Keratinocyte (primary cell): ENCODE data around the gene ASPN. TPM values are rescaled to one million over a fixed set of nuclear protein-coding genes. Genes with fewer than 3 reads are reported as not detected.

Experiments
- DNase-seq: peaks from one replicate; pipeline ENCODE4 v3.0.0-alpha.2; 2011; ENCODE audit warnings: low read depth, missing footprints, low spot score
- FAIRE-seq: peaks from 2 replicates; lab custom pipeline; 2011; peaks lifted over from hg19 to GRCh38; lab: Jason Lieb, UNC
- H2AFZ ChIP-seq: 2 replicates; pipeline ENCODE4 v1.6.0; 2012; ENCODE audit warnings: low read length, control low read depth, inconsistent platforms; ENCODE audit not compliant: control insufficient read depth
- H3K27ac ChIP-seq: 2 replicates; pipeline ENCODE4 v1.5.1; 2011; ENCODE audit warnings: low read length; ENCODE audit not compliant: control insufficient read depth, insufficient read depth
- H3K27me3 ChIP-seq: 3 replicates; pipeline ENCODE4 v1.6.0; 2011; ENCODE audit warnings: low read length; ENCODE audit not compliant: control insufficient read depth, insufficient read depth; ENCODE audit errors: extremely low read depth
- H3K36me3 ChIP-seq, 2 experiments: 2 replicates in 1 of 2; 3 replicates in 1 of 2; pipeline ENCODE4 v1.5.1; 2011; ENCODE audit warnings: low read length in 2 of 2, mild to moderate bottlenecking in 1 of 2; ENCODE audit not compliant: control insufficient read depth in 2 of 2, insufficient read depth in 2 of 2; ENCODE audit errors: extremely low read depth in 1 of 2
- H3K4me1 ChIP-seq: 3 replicates; pipeline ENCODE4 v1.5.1; 2011; ENCODE audit warnings: low read length; ENCODE audit not compliant: control insufficient read depth, insufficient read depth; ENCODE audit errors: extremely low read depth
- H3K4me2 ChIP-seq: 3 replicates; pipeline ENCODE4 v1.6.0; 2011; ENCODE audit warnings: low read depth, low read length; ENCODE audit not compliant: control insufficient read depth, insufficient read depth; ENCODE audit errors: extremely low read depth
- H3K4me3 ChIP-seq, 3 experiments: fragments of 200-600 bp in 1 of 3; sonication (generic) in 1 of 3; 2 replicates in 2 of 3; 3 replicates in 1 of 3; pipeline ENCODE4 v1.5.1; 2011 to 2016; ENCODE audit warnings: low read length in 3 of 3, mild to moderate bottlenecking in 3 of 3, control low read depth in 2 of 3, inconsistent platforms in 1 of 3, low read depth in 1 of 3, mixed read lengths in 1 of 3, mixed run types in 1 of 3, moderate library complexity in 1 of 3; ENCODE audit not compliant: control insufficient read depth in 2 of 3, insufficient read depth in 2 of 3; ENCODE audit errors: extremely low read depth in 1 of 3
- H3K79me2 ChIP-seq: 2 replicates; pipeline ENCODE4 v1.6.0; 2012; ENCODE audit warnings: low read length; ENCODE audit not compliant: control insufficient read depth, insufficient read depth
- H3K9ac ChIP-seq: 3 replicates; pipeline ENCODE4 v1.6.0; 2011; ENCODE audit warnings: low read length; ENCODE audit not compliant: control insufficient read depth, insufficient read depth; ENCODE audit errors: extremely low read depth
- H3K9me1 ChIP-seq: 3 replicates; pipeline ENCODE4 v1.6.0; 2011; ENCODE audit warnings: low read length; ENCODE audit not compliant: control insufficient read depth, insufficient read depth; ENCODE audit errors: extremely low read depth
- H3K9me3 ChIP-seq: 2 replicates; pipeline ENCODE4 v1.5.1; 2012; ENCODE audit warnings: low read depth, low read length; ENCODE audit not compliant: control insufficient read depth
- H4K20me1 ChIP-seq: 3 replicates; pipeline ENCODE4 v1.6.0; 2011; ENCODE audit warnings: low read length; ENCODE audit not compliant: control insufficient read depth, insufficient read depth; ENCODE audit errors: extremely low read depth
- CTCF ChIP-seq, 3 experiments: IDR thresholded peaks in 1 of 3; conservative IDR thresholded peaks in 1 of 3; optimal IDR thresholded peaks in 1 of 3; 2 replicates in 2 of 3; 3 replicates in 1 of 3; pipeline versions ENCODE3 to v1.5.1; 2011; ENCODE audit warnings: low read length in 3 of 3, mild to moderate bottlenecking in 3 of 3, moderate library complexity in 2 of 3, control low read depth in 1 of 3, inconsistent platforms in 1 of 3; ENCODE audit not compliant: insufficient read depth in 2 of 3; ENCODE audit errors: extremely low read depth in 1 of 3
- EZH2 ChIP-seq: IDR thresholded peaks from one replicate; pipeline ENCODE4 v1.6.1; 2012; ENCODE audit warnings: inconsistent platforms, mild to moderate bottlenecking, low read length, moderate library complexity
- dilution Hi-C: fragments of 300-500 bp; cut with MboI; formaldehyde crosslinking; loops from one replicate; pipeline ENCODE4 v1.7.0; 2020; ENCODE audit warnings: low sequenced_read_pairs; ENCODE audit not compliant: extremely low pct_ligation_motif_present
- polyA plus RNA-seq, 5 experiments: library from polyadenylated mRNA; depleted of rRNA in 3 of 5; stranded (reverse) in 3 of 5; stranded (forward) in 1 of 5; unstranded in 1 of 5; fragments of >200 nt; gene quantifications; 1 replicate in 1 of 5; 2 replicates in 3 of 5; 3 replicates in 1 of 5; pipeline versions ENCODE4 v1.2.1 to v1.2.3, GENCODE V29; 2011 to 2012; ENCODE audit warnings: missing spikeins in 2 of 5, low read depth in 1 of 5, low replicate concordance in 1 of 5

Gene ASPN
- polyA plus RNA-seq, 1 donor (not counting 4 experiments of a cell fraction or from before 2014, with no cell fraction given): 0.63 TPM

- DNase-seq (no peak), FAIRE-seq (no peak)
- dilution Hi-C loops: no loop called here
- Histone ChIP-seq H3K4me1 (no peaks in the 10 kb centered on the region), H3K27me3 (no peaks in the 10 kb centered on the region), H2AFZ (no peak overlapping the region), H3K27ac (no peak overlapping the region), H3K9me1 (no peaks in the 10 kb centered on the region), H3K4me2 (no peak overlapping the region), H3K36me3 (no peaks in the 10 kb centered on the region), H4K20me1 (no peaks in the 10 kb centered on the region), H3K9me3 (no peaks in the 10 kb centered on the region), H3K79me2 (no peaks in the 10 kb centered on the region), H3K4me3 (no peak overlapping the region), H3K9ac (no peak overlapping the region)
- TF ChIP-seq EZH2: no peak
- no peak for TF ChIP-seq CTCF (optimal IDR thresholded peaks at IDR 0.05 in 1 of 3, IDR thresholded peaks at IDR 0.05 in 1 of 3, conservative IDR thresholded peaks at IDR 0.05 in 1 of 3; ENCODE audit: extremely low read depth in 1 of 3, insufficient read depth in 2 of 3, low read length in 3 of 3)
Measured at GRCh38 chr9:92408747-92409478, 73.4 kb downstream of the ASPN start.

- Histone ChIP-seq H3K9ac (no peak overlapping the region), H3K27me3 (no peaks in the 10 kb centered on the region), H4K20me1 (no peaks in the 10 kb centered on the region), H3K9me3 (no peaks in the 10 kb centered on the region), H3K36me3 (no peaks in the 10 kb centered on the region), H3K4me3 (no peak overlapping the region), H3K27ac (no peak overlapping the region), H3K4me1 (no peaks in the 10 kb centered on the region), H2AFZ (no peak overlapping the region), H3K4me2 (no peak overlapping the region), H3K9me1 (no peaks in the 10 kb centered on the region), H3K79me2 (no peaks in the 10 kb centered on the region)
- FAIRE-seq: no peak
- dilution Hi-C loops: no loop called here
- DNase-seq: no peak
- TF ChIP-seq CTCF (optimal IDR thresholded peaks at IDR 0.05 in 1 of 3, IDR thresholded peaks at IDR 0.05 in 1 of 3, conservative IDR thresholded peaks at IDR 0.05 in 1 of 3; ENCODE audit: extremely low read depth in 1 of 3, insufficient read depth in 2 of 3, low read length in 3 of 3) (no peak), EZH2 (no peak)
Measured at GRCh38 chr9:92407818-92408217, 74.5 kb downstream of the ASPN start.
